NCI-H2107 treated with DMSO at 0.1 percent for 48 hours (cell line): ENCODE data around the gene KIRREL3.
A peak's percentile ranks its signal among the peaks of the same experiment; 100 is the strongest.
"Not testable (repeated sequence)": the region's sequence is repeated elsewhere in the genome, so short reads cannot be mapped to it uniquely, and the experiment has no call there.

Source experiments
- DNase-seq: peaks from one replicate; lab custom pipeline; 2025; ENCODE audit not compliant: unreplicated experiment; lab: John Stamatoyannopoulos, UW

The KIRREL3 gene

GRCh38 chr11:126959700-126960099 is 40.9 kb downstream of the KIRREL3 start:
- no peak for DNase-seq

GRCh38 chr11:126956635-126957034 is 43.9 kb downstream of the KIRREL3 start:
- peak; percentile 22 for DNase-seq

DNA sequence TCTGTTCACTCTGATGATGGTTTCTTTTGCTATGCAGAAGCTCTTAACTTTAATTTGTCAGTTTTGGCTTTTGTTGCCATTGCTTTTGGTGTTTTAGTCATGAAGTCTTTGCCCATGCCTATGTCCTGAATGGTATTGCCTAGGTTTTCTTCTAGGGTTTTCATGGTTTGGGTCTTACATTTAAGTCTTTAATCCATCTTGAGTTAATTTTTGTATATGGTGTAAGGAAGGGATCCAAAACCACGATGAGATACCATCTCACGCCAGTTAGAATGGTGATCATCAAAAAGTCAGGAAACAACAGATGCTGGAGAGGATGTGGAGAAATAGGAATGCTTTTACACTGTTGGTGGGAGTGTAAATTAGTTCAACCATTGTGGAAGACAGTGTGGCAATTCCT is 48.0 kb downstream of the KIRREL3 start:
- not testable (repeated sequence) for DNase-seq

DNA sequence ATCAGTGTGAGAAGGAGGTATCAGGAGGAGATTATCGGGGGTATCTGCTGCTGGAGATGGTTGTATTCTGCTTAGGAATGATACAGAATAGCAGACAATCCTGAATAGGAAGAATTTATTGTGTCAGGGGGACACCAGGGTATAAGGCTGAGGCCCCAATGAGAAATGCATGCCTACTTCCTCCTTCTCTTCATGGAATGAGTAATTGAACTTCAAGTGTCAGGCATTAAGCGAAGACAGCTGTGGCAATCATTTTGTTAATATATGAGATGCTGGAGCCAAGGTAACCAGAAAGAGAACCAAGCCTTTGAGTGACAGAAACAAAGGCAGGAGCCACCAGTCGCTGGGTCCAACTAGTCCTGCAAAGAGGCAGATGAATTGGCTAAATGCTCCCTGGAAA is 49.1 kb downstream of the KIRREL3 start:
- no peak for DNase-seq

- no peak for DNase-seq
Measured at GRCh38 chr11:126949066-126949891, 51.3 kb downstream of the KIRREL3 start.

DNA sequence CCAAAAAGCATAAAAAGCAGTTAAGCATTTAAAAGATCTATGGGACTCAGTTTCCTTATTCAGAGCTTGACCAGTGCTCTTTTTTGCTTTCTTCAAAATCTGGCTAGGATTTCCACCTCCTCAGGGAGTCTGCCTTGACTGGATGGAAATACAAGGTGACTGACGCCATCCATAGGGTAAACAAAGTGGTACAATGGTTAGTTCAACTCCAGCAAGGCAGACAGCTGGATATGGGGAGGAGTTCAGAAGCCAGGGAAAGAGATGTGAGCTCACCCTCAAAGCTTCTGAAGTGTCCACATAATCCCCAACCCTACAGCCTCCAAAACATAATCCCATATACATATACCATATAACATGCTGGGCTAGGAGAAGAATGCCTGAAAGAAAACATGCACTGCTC is 52.0 kb downstream of the KIRREL3 start:
- no peak for DNase-seq

- DNase-seq: no peak
Measured at GRCh38 chr11:126945319-126945718, 55.3 kb downstream of the KIRREL3 start.

- no peak for DNase-seq
Measured at GRCh38 chr11:126943316-126943715, 57.3 kb downstream of the KIRREL3 start.

DNA sequence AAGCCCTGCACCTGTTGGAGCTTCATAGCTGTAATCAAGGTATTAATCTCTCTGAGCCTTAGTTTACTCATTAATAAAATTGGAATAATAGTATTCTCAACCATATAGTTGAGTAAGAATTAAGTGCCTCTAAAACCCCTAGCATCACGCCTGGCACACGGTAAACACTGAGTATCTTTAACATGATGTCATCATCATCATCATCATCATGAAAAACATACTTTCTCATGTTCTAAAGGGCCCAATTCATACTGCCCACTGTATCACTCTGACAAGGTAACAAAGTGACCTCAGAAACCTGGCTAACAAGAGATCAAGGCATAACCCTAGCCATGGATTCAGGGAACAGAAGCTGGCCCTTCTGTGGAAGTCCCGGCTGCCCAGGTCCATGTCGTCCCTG is 58.4 kb downstream of the KIRREL3 start:
- DNase-seq: no peak

DNA sequence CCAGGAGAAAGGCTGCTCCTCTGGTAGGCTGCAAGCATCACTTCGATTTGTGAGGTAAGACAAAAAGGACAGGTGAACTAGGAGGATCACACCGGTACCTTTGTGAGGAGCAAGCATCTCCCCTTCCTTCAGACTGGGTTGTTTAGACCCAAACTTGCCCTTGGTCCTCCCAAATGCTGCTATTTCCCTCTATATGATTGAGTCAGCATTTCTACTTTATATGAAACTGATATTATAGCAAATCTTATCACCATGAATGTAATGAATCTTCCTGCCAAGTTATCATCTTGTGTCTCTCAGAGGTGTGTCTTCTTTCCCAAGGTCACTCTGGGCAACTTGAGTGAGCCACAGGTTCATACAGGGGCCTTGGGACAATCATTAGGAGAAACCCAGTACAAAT is 61.0 kb downstream of the KIRREL3 start:
- DNase-seq: no peak

GRCh38 chr11:126938718-126939117 is 61.9 kb downstream of the KIRREL3 start:
- DNase-seq: no peak

DNA sequence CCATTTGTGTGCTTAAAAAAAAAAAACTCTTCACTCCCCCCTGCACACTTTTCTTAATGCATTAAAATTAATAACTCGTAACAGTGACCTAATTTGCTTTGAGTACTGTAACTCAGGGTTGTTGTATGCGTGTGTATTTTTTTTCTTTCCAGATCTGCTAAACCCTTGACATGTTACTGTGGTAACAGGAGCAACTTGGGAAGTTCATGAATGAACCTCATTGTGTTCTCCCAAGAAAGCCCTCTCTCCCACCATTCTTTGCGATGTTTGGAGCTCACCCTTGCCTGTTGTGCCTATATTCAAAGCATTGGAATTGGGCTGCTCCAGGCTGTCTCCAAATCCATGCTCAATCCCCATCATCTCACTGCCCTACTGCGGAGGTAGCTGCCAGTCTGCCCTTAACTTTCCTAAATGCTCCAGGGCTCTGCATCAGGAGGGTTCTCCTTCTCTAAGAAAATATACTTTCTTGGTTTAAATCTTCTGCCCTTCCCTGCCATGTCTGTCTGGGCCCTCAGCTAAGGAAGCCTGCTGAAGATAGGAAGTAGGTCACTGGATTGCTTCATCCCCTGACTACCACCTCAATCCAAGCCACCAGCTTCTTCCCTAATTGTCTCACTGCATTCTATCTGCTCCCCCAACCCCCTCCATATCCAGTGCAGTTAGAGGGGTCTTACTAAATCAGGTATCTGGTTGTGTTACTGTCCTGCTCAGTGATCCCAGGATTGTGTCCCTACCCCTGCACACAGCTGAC is 70.3 kb downstream of the KIRREL3 start:
- peak; percentile 81 for DNase-seq

DNA sequence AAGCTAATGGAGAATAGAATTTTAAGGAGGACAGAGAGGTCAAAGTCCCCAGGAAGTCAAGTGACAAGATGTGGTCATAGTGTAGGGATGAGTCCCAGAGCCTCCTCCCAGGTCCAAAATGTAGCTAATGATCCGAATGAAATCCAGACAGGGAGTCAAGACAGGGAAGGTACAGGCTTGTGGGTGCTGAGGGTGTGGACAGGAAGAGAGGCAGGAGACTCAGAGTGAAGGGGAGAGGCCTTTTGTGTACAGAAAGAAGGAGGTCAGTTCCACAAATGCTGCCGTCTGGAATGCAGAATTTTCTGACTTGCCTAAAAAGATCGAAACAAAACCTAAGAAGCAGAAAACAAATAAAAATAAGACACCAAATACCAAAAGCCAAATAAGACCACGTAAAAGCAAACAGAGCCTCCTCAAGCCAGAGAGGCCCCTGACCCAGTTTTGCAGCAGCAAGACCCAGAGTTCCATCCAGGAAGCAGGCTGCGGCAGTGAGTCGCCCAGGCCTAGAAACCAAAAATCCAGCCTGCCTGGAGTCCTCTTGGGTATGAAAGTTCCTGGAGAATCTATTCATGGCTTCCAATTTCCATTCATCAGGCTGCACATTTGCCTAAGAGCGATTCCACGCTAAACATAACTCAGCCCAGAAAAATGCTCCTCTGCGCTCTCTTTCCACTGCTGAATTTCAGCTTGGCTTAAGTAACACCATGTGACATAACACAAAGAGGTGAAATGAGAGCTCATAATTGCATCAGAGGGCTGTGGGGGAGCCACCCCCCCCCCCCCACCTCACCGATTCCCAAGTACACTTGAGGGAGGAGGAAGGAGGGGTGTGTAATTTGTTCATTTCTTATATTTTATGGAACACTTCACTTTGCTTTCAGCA is 71.2 kb downstream of the KIRREL3 start:
- DNase-seq: peak; percentile 81

DNA sequence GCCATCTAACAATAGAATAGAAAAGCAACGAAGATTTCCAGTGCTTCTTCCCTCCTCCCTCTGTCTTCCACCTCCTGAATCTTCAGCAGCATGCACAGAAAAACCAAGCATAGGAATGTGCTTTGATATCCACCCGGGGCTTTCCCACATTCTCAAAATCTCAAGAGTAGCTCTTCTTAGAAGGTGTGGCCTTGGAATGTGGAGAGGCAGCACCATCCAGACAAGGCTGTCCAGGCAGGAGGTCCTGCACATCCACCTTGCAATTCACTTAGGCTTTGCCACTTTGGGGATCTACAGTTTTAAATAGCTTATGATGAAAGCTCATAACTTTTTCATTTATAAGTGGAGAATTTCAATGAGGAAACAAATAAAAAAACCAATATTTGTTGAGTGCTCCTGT is 72.9 kb downstream of the KIRREL3 start:
- DNase-seq: no peak

GRCh38 chr11:126926376-126926791 is 74.2 kb downstream of the KIRREL3 start:
- no peak for DNase-seq

GRCh38 chr11:126925321-126926093 is 75.1 kb downstream of the KIRREL3 start:
- DNase-seq: no peak

GRCh38 chr11:126924376-126925040 is 76.1 kb downstream of the KIRREL3 start:
- no peak for DNase-seq

DNA sequence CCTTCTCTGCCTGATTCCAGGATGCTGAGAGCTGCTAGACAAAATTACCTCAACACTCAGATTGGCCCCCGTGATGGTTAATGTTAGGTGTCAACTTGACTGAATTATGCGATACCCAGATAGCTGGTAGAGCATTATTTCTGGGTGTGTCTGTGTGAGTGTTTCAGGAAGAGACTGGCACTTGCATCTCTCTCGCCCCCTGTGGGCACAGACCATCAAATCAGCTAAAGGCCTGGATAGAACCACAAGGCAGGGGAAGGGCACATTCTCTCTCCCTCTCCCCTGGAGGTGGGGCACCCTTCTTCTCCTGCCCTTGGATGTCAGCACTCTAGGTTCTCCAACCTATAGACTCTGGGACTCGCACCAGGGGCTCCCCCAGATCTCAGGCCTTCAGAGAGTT is 79.7 kb downstream of the KIRREL3 start:
- DNase-seq: no peak

DNA sequence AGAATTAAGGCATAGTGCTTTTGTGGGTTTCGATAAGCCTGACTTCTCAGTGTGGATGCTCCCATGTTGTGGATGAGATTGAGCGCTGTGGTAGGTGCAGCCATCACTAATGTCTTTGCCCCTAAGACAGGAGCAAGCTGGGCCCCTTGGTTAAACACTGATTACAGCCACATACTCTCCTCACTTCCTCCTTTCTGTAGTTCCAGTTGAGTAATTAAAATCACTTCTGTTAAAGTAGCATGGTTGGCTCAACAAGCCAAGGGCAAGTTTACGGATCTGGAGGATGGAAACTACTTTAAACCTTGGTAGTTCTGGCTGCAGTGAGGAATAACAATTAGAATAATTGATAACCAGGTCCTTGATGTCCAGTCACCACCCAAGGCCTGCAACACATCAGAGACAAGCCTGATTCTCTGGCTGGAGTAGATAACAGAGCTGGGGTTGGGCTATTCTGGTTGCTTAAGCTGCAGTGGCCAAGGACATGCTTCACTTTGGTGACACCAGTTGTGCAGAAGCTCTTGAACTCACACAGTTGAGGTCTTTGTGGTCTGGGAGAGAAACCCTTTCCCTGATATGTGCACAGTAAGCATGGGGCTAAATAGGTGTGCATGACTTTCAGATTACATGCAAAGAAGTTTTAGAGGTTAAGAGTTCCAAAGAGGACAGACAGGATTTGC is 81.3 kb downstream of the KIRREL3 start:
- DNase-seq: no peak

GRCh38 chr11:126918556-126918955 is 82.0 kb downstream of the KIRREL3 start:
- DNase-seq: no peak
